ENCODE measurements around the gene ROR2. TPM values are rescaled to one million over a fixed set of nuclear protein-coding genes. Genes with fewer than 3 reads are reported as not detected.

ROR2 gene
- total RNA-seq, 4 donors from 2014 or later = 37.4 to 71.8 (median 59.4) TPM

GRCh38 chr9:91736898-91737601 is 213.0 kb downstream of the ROR2 start:
- Histone ChIP-seq H3K27ac (replicated peaks in 1 of 4) (no peak overlapping the region), H3K27me3 (no peaks in the 10 kb centered on the region), H3K4me1 (peaks cover 0 to 31% (median 29%) of the 10 kb centered on the region in 4 donors), H3K36me3 (peaks cover 0 to 32% (median 13%) of the 10 kb centered on the region in 4 donors), H3K4me3 (no peak overlapping the region), H3K9me3 (no peaks in the 10 kb centered on the region)
- WGBS = 82% methylated on average over 16 of the region's 16 CpGs
- TF ChIP-seq CTCF (IDR thresholded peaks at IDR 0.05) (no peak), POLR2AphosphoS5 (IDR thresholded peaks at IDR 0.05) (no peak), EP300 (IDR thresholded peaks at IDR 0.05) (no peak)
- no peak for DNase-seq (ENCODE audit: extremely low spot score)
- intact Hi-C loops (cut with DNase I) = no loop called here

- Histone ChIP-seq H3K4me1 (peaks cover 0 to 23% (median 22%) of the 10 kb centered on the region in 4 donors), H3K36me3 (peaks cover 0 to 37% (median 16%) of the 10 kb centered on the region in 4 donors), H3K27ac (replicated peaks in 1 of 4) (no peak overlapping the region), H3K9me3 (no peaks in the 10 kb centered on the region), H3K4me3 (no peak overlapping the region), H3K27me3 (no peaks in the 10 kb centered on the region)
- no peak for DNase-seq (ENCODE audit: extremely low spot score)
- intact Hi-C loops (cut with DNase I) = no loop called here
- 80% methylated on average over 4 of the region's 5 CpGs for WGBS
- TF ChIP-seq POLR2AphosphoS5 (IDR thresholded peaks at IDR 0.05) = no peak
- no peak for TF ChIP-seq CTCF (IDR thresholded peaks at IDR 0.05)
- TF ChIP-seq POLR2A (IDR thresholded peaks at IDR 0.05; ENCODE audit: low read depth) = no peak
- TF ChIP-seq EP300 (IDR thresholded peaks at IDR 0.05) = no peak
These were observed 213.7 kb downstream of the ROR2 start for GRCh38 chr9:91736311-91736710.

GRCh38 chr9:91735049-91735448 is 215.0 kb downstream of the ROR2 start:
- intact Hi-C loops (cut with DNase I) = loop anchor here (2.0 kb wide), 1 partner anchor 220 kb away; no protein-coding TSS in a partner anchor
- peak overlapping the region in 2 of 4 donors; percentile 30 to 45 for H3K27ac ChIP-seq (replicated peaks in 1 of 4)
- DNase-seq (ENCODE audit: extremely low spot score) = no peak
- H3K9me3 ChIP-seq = no peaks in the 10 kb centered on the region
- H3K4me1 ChIP-seq = peaks cover 0 to 12% (median 10%) of the 10 kb centered on the region in 4 donors
- no peak for TF ChIP-seq CTCF (IDR thresholded peaks at IDR 0.05)
- TF ChIP-seq POLR2A (IDR thresholded peaks at IDR 0.05; ENCODE audit: low read depth) = no peak
- TF ChIP-seq EP300 (IDR thresholded peaks at IDR 0.05) = no peak
- TF ChIP-seq POLR2AphosphoS5 (IDR thresholded peaks at IDR 0.05) = no peak
- WGBS = 94% methylated on average over 1 of the region's 1 CpG
- no peaks in the 10 kb centered on the region for H3K27me3 ChIP-seq
- H3K36me3 ChIP-seq = peaks cover 0 to 48% (median 19%) of the 10 kb centered on the region in 4 donors
- no peak overlapping the region for H3K4me3 ChIP-seq

- Histone ChIP-seq H3K27ac (replicated peaks in 1 of 4) (peak overlapping the region in 3 of 4 donors; percentile 30 to 45 (median 42)), H3K4me3 (no peak overlapping the region), H3K4me1 (peaks cover 4 to 14% (median 14%) of the 10 kb centered on the region in 4 donors), H3K27me3 (no peaks in the 10 kb centered on the region), H3K9me3 (no peaks in the 10 kb centered on the region), H3K36me3 (peaks cover 0 to 48% (median 19%) of the 10 kb centered on the region in 4 donors)
- WGBS = 42% methylated on average over 14 of the region's 14 CpGs
- no peak for DNase-seq (ENCODE audit: extremely low spot score)
- intact Hi-C loops (cut with DNase I) = loop anchor here (2.0 kb wide), 1 partner anchor 220 kb away; no protein-coding TSS in a partner anchor
- TF ChIP-seq EP300 (IDR thresholded peaks at IDR 0.05) (no peak), CTCF (IDR thresholded peaks at IDR 0.05) (peak; percentile 89 to 96 (median 93)), POLR2AphosphoS5 (IDR thresholded peaks at IDR 0.05) (peak; percentile 54 to 65), POLR2A (IDR thresholded peaks at IDR 0.05; ENCODE audit: low read depth) (no peak)
These were observed 215.6 kb downstream of the ROR2 start for GRCh38 chr9:91734371-91734981.
